GM12878 (cell line): ENCODE results near the gene ABCD2. TPM values are rescaled to one million over a fixed set of nuclear protein-coding genes. Genes with fewer than 3 reads are reported as not detected.

Source experiments
- ATAC-seq: fragments of 200-7000 bp; cut with Tn5 transposase; 3 replicates; pipeline ENCODE4 v1.9.1; 2020; ENCODE audit warnings: mild to moderate bottlenecking, moderate library complexity
- BruUV-seq: library from RNA; stranded (reverse); fragments of 400-500 nt; replicated peaks from 2 replicates; lab custom pipeline; 2021; lab: Mats Ljungman, UMichigan
- CTCF ChIA-PET: fragments of 300-600 bp; sonication (Branson Sonifier 250); formaldehyde crosslinking; extraction: SDS; loops from one replicate; lab custom pipeline; 2021; ENCODE audit warnings: inconsistent platforms; lab: Yijun Ruan, JAX
- POLR2A ChIA-PET: fragments of 350-600 bp; formaldehyde crosslinking; extraction: SDS; loops from one replicate; lab custom pipeline; 2021; ENCODE audit warnings: inconsistent platforms; lab: Charles Lee
- RAD21 ChIA-PET: fragments of 300-600 bp; sonication (Branson Sonifier 250); formaldehyde crosslinking; loops from one replicate; lab custom pipeline; 2023; ENCODE audit warnings: antibody characterized with exemption; ENCODE audit not compliant: unreplicated experiment; lab: Charles Lee
- SMC1A ChIA-PET: fragments of 300-600 bp; sonication (Branson Sonifier 250); formaldehyde crosslinking; loops from one replicate; lab custom pipeline; 2023; ENCODE audit not compliant: unreplicated experiment, uncharacterized antibody; lab: Charles Lee
- DNase-seq: peaks from one replicate; pipeline ENCODE4 v3.0.0-alpha.2; 2011; ENCODE audit warnings: low read depth, low spot score
- FAIRE-seq: peaks from 3 replicates; lab custom pipeline; 2011; peaks lifted over from hg19 to GRCh38; lab: Jason Lieb, UNC
- H2AFZ ChIP-seq: 2 replicates; pipeline ENCODE4 v1.6.0; 2011; ENCODE audit warnings: low read depth, low read length, control low read depth; ENCODE audit not compliant: control insufficient read depth
- H3K27ac ChIP-seq: 2 replicates; pipeline ENCODE4 v1.5.1; 2011; ENCODE audit warnings: control low read depth; ENCODE audit not compliant: control insufficient read depth, insufficient read depth
- H3K27me3 ChIP-seq, 2 experiments: replicated peaks in 1 of 2; 2 replicates each; pipeline versions ENCODE4 v1.6.0 to v1.6.1; 2011; ENCODE audit warnings: low read length in 1 of 2; ENCODE audit not compliant: control insufficient read depth in 2 of 2, insufficient read depth in 2 of 2
- H3K36me3 ChIP-seq, 2 experiments: 2 replicates each; pipeline ENCODE4 v1.5.1; 2011; ENCODE audit warnings: low read length in 1 of 2; ENCODE audit not compliant: control insufficient read depth in 2 of 2, insufficient read depth in 2 of 2
- H3K4me1 ChIP-seq: 2 replicates; pipeline ENCODE4 v1.6.1; 2011; ENCODE audit warnings: mild to moderate bottlenecking, low read length, moderate library complexity, mixed read lengths; ENCODE audit not compliant: control insufficient read depth, insufficient read depth
- H3K4me2 ChIP-seq: 2 replicates; pipeline ENCODE4 v1.6.0; 2011; ENCODE audit warnings: control low read depth; ENCODE audit not compliant: control insufficient read depth, insufficient read depth
- H3K4me3 ChIP-seq: fragments of 200-600 bp; sonication (generic); 2 replicates; pipeline ENCODE4 v1.5.1; 2016
- H3K79me2 ChIP-seq: 2 replicates; pipeline ENCODE4 v1.6.0; 2011; ENCODE audit warnings: low read length; ENCODE audit not compliant: control insufficient read depth, insufficient read depth
- H3K9ac ChIP-seq: 2 replicates; pipeline ENCODE4 v1.8.0; 2011; ENCODE audit warnings: low read length, control low read depth, mixed read lengths; ENCODE audit not compliant: control insufficient read depth, insufficient read depth
- H3K9me3 ChIP-seq: replicated peaks from 3 replicates; pipeline ENCODE4 v1.5.1; 2011; ENCODE audit warnings: mild to moderate bottlenecking, low read length; ENCODE audit not compliant: control insufficient read depth, insufficient read depth
- H4K20me1 ChIP-seq: 2 replicates; pipeline ENCODE4 v1.6.0; 2011; ENCODE audit not compliant: control insufficient read depth, insufficient read depth
- CEBPZ ChIP-seq: fragments of 150-350 bp; IDR thresholded peaks from 2 replicates; pipeline ENCODE4 v1.6.1; 2016; ENCODE audit warnings: low read depth, low read length
- E4F1 ChIP-seq: fragments of 450-650 bp; IDR thresholded peaks from 2 replicates; pipeline ENCODE4 v1.6.1; 2018; ENCODE audit warnings: borderline replicate concordance, mild to moderate bottlenecking; ENCODE audit not compliant: partially characterized antibody
- FOS ChIP-seq: IDR thresholded peaks from 3 replicates; pipeline ENCODE4 v1.6.1; 2011; ENCODE audit warnings: borderline replicate concordance; ENCODE audit not compliant: insufficient read length; ENCODE audit errors: extremely low read depth
- FOXK2 ChIP-seq: fragments of 450-650 bp; IDR thresholded peaks from 2 replicates; pipeline ENCODE4 v1.6.1; 2017; ENCODE audit warnings: mild to moderate bottlenecking, moderate library complexity
- IKZF2 ChIP-seq, 2 experiments: fragments of 450-650 bp; IDR thresholded peaks; 2 replicates each; pipeline ENCODE4 v1.6.1; 2017; ENCODE audit warnings: mild to moderate bottlenecking in 2 of 2, moderate library complexity in 2 of 2
- MTA2 ChIP-seq: fragments of 450-650 bp; IDR thresholded peaks from 2 replicates; pipeline ENCODE4 v1.6.1; 2016; ENCODE audit warnings: low read depth, mild to moderate bottlenecking, moderate library complexity
- MXI1 ChIP-seq: fragments of 150-350 bp; IDR thresholded peaks from 2 replicates; pipeline ENCODE4 v1.6.1; 2011; ENCODE audit warnings: low read depth, mild to moderate bottlenecking, inconsistent platforms, low read length, improper control_type of control experiment
- NFYA ChIP-seq: IDR thresholded peaks from 2 replicates; pipeline ENCODE4 v1.6.1; 2011; ENCODE audit warnings: low read depth, mild to moderate bottlenecking, low read length, improper control_type of control experiment, borderline replicate concordance
- POLR2A ChIP-seq: IDR thresholded peaks from 2 replicates; pipeline ENCODE4 v1.6.1; 2011; ENCODE audit warnings: low read depth, mild to moderate bottlenecking, low read length
- RCOR1 ChIP-seq: conservative IDR thresholded peaks from 2 replicates; pipeline ENCODE4 v1.6.1; 2012; ENCODE audit warnings: low read depth, low read length, improper control_type of control experiment
- SREBF2 ChIP-seq: IDR thresholded peaks from 2 replicates; pipeline ENCODE4 v1.6.1; 2012; ENCODE audit warnings: mild to moderate bottlenecking, low read length
- SUZ12 ChIP-seq: fragments of 200-600 bp; sonication (generic); IDR thresholded peaks from one replicate; pipeline ENCODE4 v1.6.1; 2018; ENCODE audit warnings: antibody characterized with exemption, mild to moderate bottlenecking; ENCODE audit not compliant: unreplicated experiment
- TCF3 ChIP-seq: IDR thresholded peaks from 2 replicates; pipeline ENCODE4 v1.6.1; 2012; ENCODE audit warnings: low read depth, mild to moderate bottlenecking, low read length, borderline replicate concordance; ENCODE audit not compliant: insufficient read depth
- USF2 ChIP-seq: IDR thresholded peaks from 2 replicates; pipeline ENCODE4 v1.6.1; 2011; ENCODE audit warnings: low read depth, low read length, improper control_type of control experiment, borderline replicate concordance
- ZBTB33 ChIP-seq: fragments of 450-650 bp; IDR thresholded peaks from 2 replicates; pipeline ENCODE4 v1.6.1; 2017; ENCODE audit warnings: mild to moderate bottlenecking
- in situ Hi-C: fragments of 300-500 bp; cut with MboI; formaldehyde crosslinking; loops from 9 replicates; pipeline ENCODE4 v1.14.3; 2018; ENCODE audit warnings: mixed read lengths
- intact Hi-C: fragments of 100-400 bp; cut with micrococcal nuclease; formaldehyde crosslinking; loops from one replicate; pipeline ENCODE4 v1.14.2; 2022; ENCODE audit not compliant: unreplicated experiment
- polyA plus RNA-seq, 11 experiments: library from polyadenylated mRNA; depleted of rRNA in 4 of 11; unstranded in 6 of 11; stranded (reverse) in 5 of 11; fragments of >200 nt; fragmentation: Nextera tagmentation in 4 of 11; fragmentation: Illumina TruSeq in 1 of 11; extraction: Ambion mirVana in 4 of 11; extraction: Trizol in 1 of 11; gene quantifications; 1 replicate in 1 of 11; 2 replicates in 10 of 11; pipeline versions ENCODE4 v1.2.1 to v1.2.3, GENCODE V29; 2011 to 2016; ENCODE audit warnings: inconsistent platforms in 2 of 11, missing spikeins in 2 of 11, low read depth in 1 of 11
- total RNA-seq, 4 experiments: library from RNA; depleted of rRNA in 3 of 4; stranded (reverse); fragments of >200 nt in 3 of 4; fragmentation: Illumina TruSeq in 1 of 4; extraction: Trizol in 1 of 4; gene quantifications; 2 replicates each; pipeline versions ENCODE4 v1.2.1 to v1.2.3, GENCODE V29; 2013 to 2021

ABCD2 gene
- total and polyA plus RNA-seq, 10 of the 15 experiments (the other 5 are each of a cell fraction or from before 2014, with no cell fraction given) = 4.4 to 16.2 (median 7.5) TPM

GRCh38 chr12:39638178-39638577 lies 18.6 kb upstream of the ABCD2 start (continued):
- TF ChIP-seq E4F1 = no peak
- TF ChIP-seq CEBPZ = no peak
- no peak for TF ChIP-seq MXI1
- no peak for TF ChIP-seq IKZF2 (IDR thresholded peaks at IDR 0.05)
- no peak for TF ChIP-seq RCOR1

- SMC1A ChIA-PET = interaction anchor here (0.8 to 1.4 kb wide), 3 partner anchors 8 to 60 kb away, joined by 3 to 5 read pairs (median 3); no protein-coding TSS in a partner anchor
- TF ChIP-seq ZBTB33 (no peak), FOXK2 (no peak), NFYA (no peak), MXI1 (no peak), SREBF2 (no peak), FOS (no peak), POLR2A (no peak), SUZ12 (no peak), USF2 (no peak), MTA2 (no peak), TCF3 (no peak)
Observed at GRCh38 chr12:39632670-39633069, 13.1 kb upstream of the ABCD2 start.

More at GRCh38 chr12:39632670-39633069, 13.1 kb upstream of the ABCD2 start:
- Histone ChIP-seq H2AFZ (no peak overlapping the region), H3K36me3 (no peaks in the 10 kb centered on the region), H3K4me1 (peaks cover 10% of the 10 kb centered on the region), H3K27ac (no peak overlapping the region), H3K4me2 (no peak overlapping the region), H3K9me3 (no peaks in the 10 kb centered on the region; the same call in 2 of the 3 replicates), H4K20me1 (no peaks in the 10 kb centered on the region), H3K9ac (no peak overlapping the region), H3K79me2 (no peaks in the 10 kb centered on the region), H3K4me3 (no peak overlapping the region), H3K27me3 (no peaks in the 10 kb centered on the region)
- in situ Hi-C loops (no loop called here), intact Hi-C loops (no loop called here)
- ChIA-PET POLR2A (no interaction called here), RAD21 (no interaction called here), CTCF (no interaction called here)
- FAIRE-seq = no peak
- peak; percentile 55; the same call in 2 of the 3 replicates for ATAC-seq
- no TSS peak for BruUV-seq
- no peak for DNase-seq
